Activated naive CD4-positive, alpha-beta T cell treated with anti-CD3 and anti-CD28 coated beads, Interleukin-2, amount 50 U/mL, for 72 hours (primary cell): ENCODE data around the gene PLXNA4. TPM values are rescaled to one million over a fixed set of nuclear protein-coding genes. Genes with fewer than 3 reads are reported as not detected.

Experiments used
- ATAC-seq, 2 donors: fragments of 150-1000 bp; cut with Tn5 transposase; 2 replicates each; pipeline ENCODE4 v1.10.0; 2021; ENCODE audit warnings: mild to moderate bottlenecking in 2 of 2, moderate library complexity in 2 of 2
- DNase-seq, 2 donors: peaks; one replicate each; pipeline ENCODE4 v3.0.0; 2021 to 2022; ENCODE audit warnings: low spot score in 2 of 2
- H3K27ac Mint-ChIP-seq, 2 donors: one replicate each; pipeline ENCODE4 v1.8.0; 2022; ENCODE audit warnings: mild to moderate bottlenecking in 2 of 2, mixed read lengths in 2 of 2
- H3K36me3 Mint-ChIP-seq, 2 donors: one replicate each; pipeline ENCODE4 v1.8.0; 2022; ENCODE audit warnings: mixed read lengths in 2 of 2
- H3K9me3 Mint-ChIP-seq, 2 donors: one replicate each; pipeline ENCODE4 v1.8.0; 2022; ENCODE audit warnings: mixed read lengths in 2 of 2
- total RNA-seq, 2 donors: library from RNA; stranded (reverse); gene quantifications; one replicate each; pipeline ENCODE4 v1.2.3, GENCODE V29; 2022

Gene PLXNA4
- total RNA-seq, 2 donors from 2014 or later = 0.06 to 0.41 TPM

GRCh38 chr7:132557489-132558044 lies 18.7 kb downstream of the PLXNA4 start:
- no peak overlapping the region for H3K27ac Mint-ChIP-seq
- H3K36me3 Mint-ChIP-seq = peaks cover 5 to 6% of the 10 kb centered on the region in 2 donors
- peaks cover 0 to 4% of the 10 kb centered on the region in 2 donors for H3K9me3 Mint-ChIP-seq
- no peak for DNase-seq
- ATAC-seq = peak in 1 of 2 donors; percentile 33

GRCh38 chr7:132554446-132554845 lies 21.8 kb downstream of the PLXNA4 start:
- peaks cover 20 to 26% of the 10 kb centered on the region in 2 donors for H3K36me3 Mint-ChIP-seq
- ATAC-seq (no peak), DNase-seq (no peak)
- H3K9me3 Mint-ChIP-seq = peaks cover 10 to 16% of the 10 kb centered on the region in 2 donors
- no peak overlapping the region for H3K27ac Mint-ChIP-seq

- DNase-seq (no peak), ATAC-seq (no peak)
- no peak overlapping the region for H3K27ac Mint-ChIP-seq
- peaks cover 10 to 21% of the 10 kb centered on the region in 2 donors for H3K9me3 Mint-ChIP-seq
- peaks cover 20 to 26% of the 10 kb centered on the region in 2 donors for H3K36me3 Mint-ChIP-seq
Measured at GRCh38 chr7:132553031-132553430, 23.2 kb downstream of the PLXNA4 start.

GRCh38 chr7:132551886-132552285 lies 24.4 kb downstream of the PLXNA4 start:
- Mint-ChIP-seq H3K27ac (no peak overlapping the region), H3K36me3 (peaks cover 24 to 26% of the 10 kb centered on the region in 2 donors), H3K9me3 (peaks cover 10 to 21% of the 10 kb centered on the region in 2 donors)
- ATAC-seq (no peak), DNase-seq (no peak)

GRCh38 chr7:132551439-132551838 lies 24.8 kb downstream of the PLXNA4 start:
- Mint-ChIP-seq H3K36me3 (peaks cover 24 to 26% of the 10 kb centered on the region in 2 donors), H3K9me3 (peaks cover 10 to 21% of the 10 kb centered on the region in 2 donors), H3K27ac (peak overlapping the region in 1 of 2 donors; percentile 56)
- no peak for ATAC-seq
- DNase-seq = no peak

- Mint-ChIP-seq H3K36me3 (peaks cover 22 to 27% of the 10 kb centered on the region in 2 donors), H3K27ac (peak overlapping the region in 1 of 2 donors; percentile 87), H3K9me3 (peaks cover 10 to 21% of the 10 kb centered on the region in 2 donors)
- DNase-seq (peak in 1 of 2 donors; percentile 68), ATAC-seq (peak; percentile 57 to 91)
Measured at GRCh38 chr7:132548489-132549078, 27.7 kb downstream of the PLXNA4 start.

- no peak for ATAC-seq
- H3K36me3 Mint-ChIP-seq = peaks cover 19 to 28% of the 10 kb centered on the region in 2 donors
- H3K27ac Mint-ChIP-seq = peak overlapping the region in 1 of 2 donors; percentile 87
- peaks cover 11 to 21% of the 10 kb centered on the region in 2 donors for H3K9me3 Mint-ChIP-seq
- DNase-seq = no peak
Measured at GRCh38 chr7:132547821-132548220, 28.4 kb downstream of the PLXNA4 start.

- H3K36me3 Mint-ChIP-seq = peaks cover 16 to 23% of the 10 kb centered on the region in 2 donors
- H3K27ac Mint-ChIP-seq = no peak overlapping the region
- no peak for DNase-seq
- no peak for ATAC-seq
- peaks cover 11 to 16% of the 10 kb centered on the region in 2 donors for H3K9me3 Mint-ChIP-seq
Measured at GRCh38 chr7:132546366-132547127, 29.7 kb downstream of the PLXNA4 start.

- H3K27ac Mint-ChIP-seq = no peak overlapping the region
- DNase-seq (no peak), ATAC-seq (no peak)
- peaks cover 7 to 8% of the 10 kb centered on the region in 2 donors for H3K9me3 Mint-ChIP-seq
- peaks cover 8 to 16% of the 10 kb centered on the region in 2 donors for H3K36me3 Mint-ChIP-seq
Measured at GRCh38 chr7:132545756-132546155, 30.5 kb downstream of the PLXNA4 start.

- Mint-ChIP-seq H3K9me3 (peaks cover 5% of the 10 kb centered on the region in 2 donors), H3K27ac (no peak overlapping the region), H3K36me3 (peaks cover 5 to 13% of the 10 kb centered on the region in 2 donors)
- no peak for DNase-seq
- no peak for ATAC-seq
Measured at GRCh38 chr7:132544999-132545398, 31.3 kb downstream of the PLXNA4 start.

GRCh38 chr7:132544025-132544424 lies 32.2 kb downstream of the PLXNA4 start:
- no peak for DNase-seq
- peaks cover 5 to 8% of the 10 kb centered on the region in 2 donors for H3K36me3 Mint-ChIP-seq
- H3K9me3 Mint-ChIP-seq = peaks cover 3 to 5% of the 10 kb centered on the region in 2 donors
- ATAC-seq = peak; percentile 57 to 86
- H3K27ac Mint-ChIP-seq = peak overlapping the region in 1 of 2 donors; percentile 19

- DNase-seq (no peak), ATAC-seq (no peak)
- H3K36me3 Mint-ChIP-seq = peaks cover 5 to 8% of the 10 kb centered on the region in 2 donors
- H3K9me3 Mint-ChIP-seq = peaks cover 0 to 5% of the 10 kb centered on the region in 2 donors
- H3K27ac Mint-ChIP-seq = no peak overlapping the region
Measured at GRCh38 chr7:132542895-132543294, 33.4 kb downstream of the PLXNA4 start.

- H3K36me3 Mint-ChIP-seq = peaks cover 0 to 8% of the 10 kb centered on the region in 2 donors
- no peak overlapping the region for H3K27ac Mint-ChIP-seq
- no peak for DNase-seq
- ATAC-seq = peak; percentile 45 to 58
- peaks cover 0 to 5% of the 10 kb centered on the region in 2 donors for H3K9me3 Mint-ChIP-seq
Measured at GRCh38 chr7:132541656-132542055, 34.6 kb downstream of the PLXNA4 start.

GRCh38 chr7:132537456-132538145 lies 38.7 kb downstream of the PLXNA4 start:
- no peaks in the 10 kb centered on the region for H3K36me3 Mint-ChIP-seq
- peak overlapping the region in 1 of 2 donors; percentile 34 for H3K27ac Mint-ChIP-seq
- no peaks in the 10 kb centered on the region for H3K9me3 Mint-ChIP-seq
- no peak for DNase-seq
- no peak for ATAC-seq

- ATAC-seq = no peak
- Mint-ChIP-seq H3K9me3 (no peaks in the 10 kb centered on the region), H3K27ac (no peak overlapping the region), H3K36me3 (no peaks in the 10 kb centered on the region)
- no peak for DNase-seq
Measured at GRCh38 chr7:132536654-132537395, 39.4 kb downstream of the PLXNA4 start.

GRCh38 chr7:132533916-132534315 lies 42.4 kb downstream of the PLXNA4 start:
- ATAC-seq (no peak), DNase-seq (no peak)
- H3K36me3 Mint-ChIP-seq = no peaks in the 10 kb centered on the region
- no peaks in the 10 kb centered on the region for H3K9me3 Mint-ChIP-seq
- no peak overlapping the region for H3K27ac Mint-ChIP-seq
